Neural progenitor cell (in vitro differentiated cells): ENCODE data around the gene SCML2. TPM values are rescaled to one million over a fixed set of nuclear protein-coding genes. Genes with fewer than 3 reads are reported as not detected.

ENCODE experiments used
- DNase-seq: peaks from one replicate; pipeline ENCODE4 v3.0.0-alpha.2; 2016; ENCODE audit warnings: low spot score
- H2AFZ ChIP-seq: fragments of 200-600 bp; sonication (generic); replicated peaks from 2 replicates; pipeline ENCODE4 v1.6.1; 2016; ENCODE audit warnings: antibody characterized with exemption
- H3F3A ChIP-seq: fragments of 200-600 bp; sonication (generic); 2 replicates; pipeline ENCODE4 v1.6.1; 2016; ENCODE audit warnings: antibody characterized with exemption, low read depth
- H3K27ac ChIP-seq: fragments of 200-600 bp; sonication (generic); 2 replicates; pipeline ENCODE4 v1.5.1; 2016; ENCODE audit warnings: mild to moderate bottlenecking
- H3K27me3 ChIP-seq: fragments of 200-600 bp; sonication (generic); 2 replicates; pipeline ENCODE4 v1.6.1; 2016; ENCODE audit warnings: mild to moderate bottlenecking, moderate library complexity
- H3K36me3 ChIP-seq: fragments of 200-600 bp; sonication (generic); 2 replicates; pipeline ENCODE4 v1.5.1; 2016
- H3K4me1 ChIP-seq: fragments of 200-600 bp; sonication (generic); 2 replicates; pipeline ENCODE4 v1.6.1; 2016; ENCODE audit warnings: mixed run types
- H3K4me2 ChIP-seq: fragments of 200-600 bp; sonication (generic); 2 replicates; pipeline ENCODE4 v1.6.1; 2016
- H3K4me3 ChIP-seq: fragments of 200-600 bp; sonication (generic); 2 replicates; pipeline ENCODE4 v1.5.1; 2016
- H3K79me2 ChIP-seq: fragments of 200-600 bp; sonication (generic); 2 replicates; pipeline ENCODE4 v1.6.1; 2016; ENCODE audit warnings: low read depth
- H3K9ac ChIP-seq: fragments of 200-600 bp; sonication (generic); 2 replicates; pipeline ENCODE4 v1.6.1; 2016
- H3K9me3 ChIP-seq: fragments of 200-600 bp; sonication (generic); 2 replicates; pipeline ENCODE4 v1.5.1; 2016; ENCODE audit warnings: low read depth
- H4K20me1 ChIP-seq: fragments of 200-600 bp; sonication (generic); 2 replicates; pipeline ENCODE4 v1.6.1; 2016; ENCODE audit warnings: low read depth
- H3K27ac Mint-ChIP-seq: 3 replicates; pipeline ENCODE4 v1.8.0; 2021; ENCODE audit warnings: mixed read lengths
- H3K27me3 Mint-ChIP-seq: 2 replicates; pipeline ENCODE4 v1.8.0; 2022; ENCODE audit warnings: low read depth, mild to moderate bottlenecking, inconsistent platforms, moderate library complexity, mixed read lengths; ENCODE audit not compliant: insufficient read depth
- H3K36me3 Mint-ChIP-seq: 3 replicates; pipeline ENCODE4 v1.8.0; 2021; ENCODE audit warnings: mixed read lengths
- H3K4me1 Mint-ChIP-seq: 3 replicates; pipeline ENCODE4 v1.8.0; 2021; ENCODE audit warnings: mixed read lengths
- H3K4me3 Mint-ChIP-seq: 3 replicates; pipeline ENCODE4 v1.8.0; 2021; ENCODE audit warnings: mild to moderate bottlenecking, moderate library complexity, mixed read lengths
- H3K9me3 Mint-ChIP-seq: 3 replicates; pipeline ENCODE4 v1.8.0; 2020; ENCODE audit warnings: mixed read lengths
- EZH2 ChIP-seq: fragments of 200-600 bp; sonication (generic); IDR thresholded peaks from 2 replicates; pipeline ENCODE4 v1.6.1; 2017; ENCODE audit warnings: antibody characterized with exemption, mild to moderate bottlenecking, moderate library complexity
- EZH2phosphoT487 ChIP-seq: fragments of 200-600 bp; sonication (generic); IDR thresholded peaks from 2 replicates; pipeline ENCODE4 v1.6.1; 2017; ENCODE audit warnings: antibody characterized with exemption
- small RNA-seq: library from RNA; depleted of rRNA; stranded (forward); fragments of <200 nt; gene quantifications from one replicate; pipeline ENCODE3, GENCODE V24; 2015
- total RNA-seq: library from RNA; depleted of rRNA; stranded (reverse); fragments of >200 nt; gene quantifications from 2 replicates; pipeline ENCODE4 v1.2.3, GENCODE V29; 2015; ENCODE audit warnings: low replicate concordance
- TF ChIP-seq, protein P1 (sequence below): fragments of 200-600 bp; sonication (generic); IDR thresholded peaks from 2 replicates; pipeline ENCODE4 v1.5.1; 2017; ENCODE audit warnings: antibody characterized with exemption, mild to moderate bottlenecking

Gene SCML2
- total RNA-seq, 1 donor from 2014 or later = 36.8 TPM

DNA sequence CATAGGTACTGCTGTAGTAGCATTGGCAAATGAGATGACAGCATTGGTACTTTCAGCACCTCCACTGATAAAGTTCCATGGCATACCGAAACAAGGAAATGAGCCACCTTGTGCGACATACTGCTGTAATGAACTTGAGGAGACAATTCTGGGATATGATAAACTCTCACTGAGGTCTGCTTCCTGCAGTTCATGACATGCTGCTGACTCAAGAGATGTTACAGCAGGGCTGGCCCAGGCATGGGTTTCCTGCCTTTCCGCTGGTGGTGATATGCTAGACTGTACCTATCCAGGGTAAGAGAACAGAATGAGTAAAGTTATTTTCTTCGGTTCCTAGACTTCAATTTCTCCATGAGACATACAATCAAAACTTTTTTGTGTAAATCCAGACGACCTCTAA is 150.9 kb downstream of the SCML2 start:
- Histone ChIP-seq H3F3A (no peaks in the 10 kb centered on the region), H2AFZ (no peak overlapping the region), H3K79me2 (no peaks in the 10 kb centered on the region), H3K36me3 (no peaks in the 10 kb centered on the region), H3K9me3 (no peaks in the 10 kb centered on the region), H4K20me1 (no peaks in the 10 kb centered on the region), H3K4me3 (no peak overlapping the region), H3K27me3 (no peaks in the 10 kb centered on the region), H3K9ac (no peak overlapping the region), H3K4me1 (no peaks in the 10 kb centered on the region), H3K4me2 (no peak overlapping the region), H3K27ac (no peak overlapping the region)
- Mint-ChIP-seq H3K9me3 (peaks cover 2% of the 10 kb centered on the region), H3K27me3 (peaks cover 3% of the 10 kb centered on the region), H3K4me3 (no peak overlapping the region), H3K36me3 (no peaks in the 10 kb centered on the region), H3K27ac (no peak overlapping the region), H3K4me1 (no peaks in the 10 kb centered on the region)
- no peak for DNase-seq
- TF ChIP-seq, protein P1, sequence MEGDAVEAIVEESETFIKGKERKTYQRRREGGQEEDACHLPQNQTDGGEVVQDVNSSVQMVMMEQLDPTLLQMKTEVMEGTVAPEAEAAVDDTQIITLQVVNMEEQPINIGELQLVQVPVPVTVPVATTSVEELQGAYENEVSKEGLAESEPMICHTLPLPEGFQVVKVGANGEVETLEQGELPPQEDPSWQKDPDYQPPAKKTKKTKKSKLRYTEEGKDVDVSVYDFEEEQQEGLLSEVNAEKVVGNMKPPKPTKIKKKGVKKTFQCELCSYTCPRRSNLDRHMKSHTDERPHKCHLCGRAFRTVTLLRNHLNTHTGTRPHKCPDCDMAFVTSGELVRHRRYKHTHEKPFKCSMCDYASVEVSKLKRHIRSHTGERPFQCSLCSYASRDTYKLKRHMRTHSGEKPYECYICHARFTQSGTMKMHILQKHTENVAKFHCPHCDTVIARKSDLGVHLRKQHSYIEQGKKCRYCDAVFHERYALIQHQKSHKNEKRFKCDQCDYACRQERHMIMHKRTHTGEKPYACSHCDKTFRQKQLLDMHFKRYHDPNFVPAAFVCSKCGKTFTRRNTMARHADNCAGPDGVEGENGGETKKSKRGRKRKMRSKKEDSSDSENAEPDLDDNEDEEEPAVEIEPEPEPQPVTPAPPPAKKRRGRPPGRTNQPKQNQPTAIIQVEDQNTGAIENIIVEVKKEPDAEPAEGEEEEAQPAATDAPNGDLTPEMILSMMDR = no peak
- TF ChIP-seq EZH2 (no peak), EZH2phosphoT487 (no peak)

GRCh38 chrX:18194688-18195087 is 159.8 kb downstream of the SCML2 start:
- Histone ChIP-seq H3K36me3 (no peaks in the 10 kb centered on the region), H3K4me1 (no peaks in the 10 kb centered on the region), H4K20me1 (no peaks in the 10 kb centered on the region), H3K9me3 (no peaks in the 10 kb centered on the region), H3K4me2 (no peak overlapping the region), H3K27me3 (no peaks in the 10 kb centered on the region), H3K4me3 (no peak overlapping the region), H3F3A (no peaks in the 10 kb centered on the region), H2AFZ (no peak overlapping the region), H3K27ac (no peak overlapping the region), H3K9ac (no peak overlapping the region), H3K79me2 (no peaks in the 10 kb centered on the region)
- peaks cover 2% of the 10 kb centered on the region for H3K9me3 Mint-ChIP-seq
- H3K27ac Mint-ChIP-seq = no peak overlapping the region
- no peaks in the 10 kb centered on the region for H3K4me1 Mint-ChIP-seq
- DNase-seq = no peak
- H3K4me3 Mint-ChIP-seq = no peak overlapping the region
- no peaks in the 10 kb centered on the region for H3K27me3 Mint-ChIP-seq
- TF ChIP-seq EZH2phosphoT487 (no peak), EZH2 (no peak)
- TF ChIP-seq, protein P1 = no peak
- no peaks in the 10 kb centered on the region for H3K36me3 Mint-ChIP-seq

Small RNAs within 50 kb of the gene (small RNA-seq; reads per million reads assigned to genes)
- gene RF00019 = not detected
- gene TMSB10P2 = not detected

Other genes with a start within 250 kb of the SCML2 start
- gene BEND2, start 133.8 kb downstream of the SCML2 start, total RNA-seq = not detected in 2 replicates
- gene CDKL5, start 70.9 kb upstream of the SCML2 start, total RNA-seq = 6.8 and 8.6 TPM in 2 replicates